Activated CD8-positive, alpha-beta T cell treated with anti-CD3 and anti-CD28 coated beads, Interleukin-2, amount 10 ng/mL, durations not matched to agents 7 days and 5 days (primary cell): ENCODE data around the gene TRIM58. TPM values are rescaled to one million over a fixed set of nuclear protein-coding genes. Genes with fewer than 3 reads are reported as not detected.

Source experiments
- total RNA-seq, 2 experiments: library from RNA; stranded (reverse); gene quantifications; one replicate each; pipeline ENCODE4 v1.2.3, GENCODE V29; 2021

The TRIM58 gene
- total RNA-seq, 2 experiments from 2014 or later, result 0.21 to 0.74 TPM

Other genes starting within 250 kb of the TRIM58 start
- gene OR13G1, start 177.4 kb upstream of the TRIM58 start, total RNA-seq, result not detected
- not detected for gene OR6F1, start 140.5 kb upstream of the TRIM58 start, total RNA-seq
- gene OR14K1, start 118.6 kb upstream of the TRIM58 start, total RNA-seq, result not detected
- gene OR14A2, start 109.0 kb upstream of the TRIM58 start, total RNA-seq, result not detected
- not detected for gene OR1C1, start 96.6 kb upstream of the TRIM58 start, total RNA-seq
- not detected for gene OR14A16, start 33.1 kb upstream of the TRIM58 start, total RNA-seq
- not detected for gene OR11L1, start 15.3 kb upstream of the TRIM58 start, total RNA-seq
- not detected for gene OR2W3, start 38.4 kb downstream of the TRIM58 start, total RNA-seq
- gene OR2T8, start 63.1 kb downstream of the TRIM58 start, total RNA-seq, result not detected
- not detected for gene OR2AJ1, start 67.7 kb downstream of the TRIM58 start, total RNA-seq
- under 1 TPM in 1 of 2 experiments, not detected in 1; 0.29 TPM for gene OR2L8, start 91.7 kb downstream of the TRIM58 start, total RNA-seq
- not detected for gene OR2AK2, start 108.0 kb downstream of the TRIM58 start, total RNA-seq
- gene OR2L5, start 156.5 kb downstream of the TRIM58 start, total RNA-seq, result not detected
- not detected for gene OR2L2, start 172.9 kb downstream of the TRIM58 start, total RNA-seq
- not detected for gene OR2L3, start 189.6 kb downstream of the TRIM58 start, total RNA-seq
- gene OR2L13, start 238.0 kb downstream of the TRIM58 start, total RNA-seq, result not detected